K562 (cell line): Measurements from ENCODE around the gene COG2. TPM values are rescaled to one million over a fixed set of nuclear protein-coding genes. Genes with fewer than 3 reads are reported as not detected.

ENCODE experiments used
- DPF2 ChIP-seq: fragments of 450-650 bp; IDR thresholded peaks from 2 replicates; pipeline ENCODE4 v1.6.1; 2016
- ESRRB ChIP-seq: fragments of 250-450 bp; sonication (Bioruptor Pico); IDR thresholded peaks from 2 replicates; pipeline ENCODE4 v1.5.0; 2020; ENCODE audit warnings: mild to moderate bottlenecking, moderate library complexity, borderline replicate concordance
- NCOA1 ChIP-seq: fragments of 450-650 bp; IDR thresholded peaks from 2 replicates; pipeline ENCODE4 v1.6.1; 2016; ENCODE audit warnings: low read depth
- NONO ChIP-seq, 2 experiments: fragments of 200-400 bp in 1 of 2; fragments of 450-650 bp in 1 of 2; formaldehyde crosslinking in 1 of 2; IDR thresholded peaks; 2 replicates each; pipeline ENCODE4 v1.6.1; 2017; ENCODE audit warnings: low read depth in 2 of 2, mild to moderate bottlenecking in 2 of 2, moderate library complexity in 2 of 2, low read length in 1 of 2
- PTBP1 ChIP-seq: fragments of 200-400 bp; formaldehyde crosslinking; IDR thresholded peaks from 2 replicates; pipeline ENCODE4 v1.6.1; 2017; ENCODE audit warnings: low read depth, low read length
- PYGO2 ChIP-seq: fragments of 450-650 bp; IDR thresholded peaks from 2 replicates; pipeline ENCODE4 v1.6.1; 2016; ENCODE audit warnings: mild to moderate bottlenecking, missing genetic modification characterization, moderate library complexity, missing compliant biosample characterization
- SMARCB1 ChIP-seq: IDR thresholded peaks from 2 replicates; pipeline ENCODE4 v1.6.1; 2011; ENCODE audit warnings: improper control_type of control experiment, low read depth; ENCODE audit not compliant: insufficient read length
- TRIM24 ChIP-seq, 2 experiments: fragments of 450-650 bp; IDR thresholded peaks; 2 replicates each; pipeline ENCODE4 v1.6.1; 2016
- U2AF1 ChIP-seq: fragments of 200-400 bp; formaldehyde crosslinking; optimal IDR thresholded peaks from 2 replicates; pipeline ENCODE3; 2017; ENCODE audit warnings: mild to moderate bottlenecking, low read depth, low read length, moderate library complexity
- ZKSCAN1 ChIP-seq: fragments of 150-350 bp; IDR thresholded peaks from 2 replicates; pipeline ENCODE4 v1.6.1; 2016; ENCODE audit warnings: low read depth, low read length
- polyA plus RNA-seq, 8 experiments: library from polyadenylated mRNA; depleted of rRNA in 4 of 8; stranded (reverse) in 5 of 8; unstranded in 3 of 8; fragments of >200 nt; fragmentation: Nextera tagmentation in 2 of 8; fragmentation: Illumina TruSeq in 1 of 8; extraction: Ambion mirVana in 2 of 8; extraction: Trizol in 1 of 8; gene quantifications; 2 replicates each; pipeline versions ENCODE4 v1.2.1 to v1.2.3, GENCODE V29; 2011 to 2014; ENCODE audit warnings: inconsistent platforms in 1 of 8, missing spikeins in 1 of 8
- total RNA-seq, 7 experiments: library from RNA; depleted of rRNA in 6 of 7; stranded (reverse); fragments of >200 nt in 6 of 7; fragmentation: Illumina TruSeq in 2 of 7; extraction: Trizol in 2 of 7; gene quantifications; 2 replicates each; pipeline versions ENCODE4 v1.2.1 to v1.2.3, GENCODE V29; 2011 to 2021; ENCODE audit warnings: low replicate concordance in 1 of 7
- TF ChIP-seq, protein P1 (sequence below), 2 experiments: fragments of 450-650 bp in 1 of 2; sonication (generic) in 1 of 2; formaldehyde crosslinking in 1 of 2; IDR thresholded peaks; 2 replicates each; pipeline versions ENCODE4 v1.7.1 to v1.9.0; 2016 to 2022; ENCODE audit warnings: inconsistent platforms in 1 of 2, mild to moderate bottlenecking in 1 of 2, missing genetic modification reagents in 1 of 2
- TF ChIP-seq, protein P2 (sequence below): fragments of 450-650 bp; formaldehyde crosslinking; IDR thresholded peaks from 2 replicates; pipeline ENCODE4 v1.4.0; 2022; ENCODE audit warnings: mild to moderate bottlenecking, moderate library complexity
- TF ChIP-seq, protein P3 (sequence below): fragments of 450-650 bp; IDR thresholded peaks from 2 replicates; pipeline ENCODE4 v1.6.1; 2016; ENCODE audit warnings: borderline replicate concordance
- TF ChIP-seq, protein P4 (sequence below): fragments of 250-450 bp; sonication (Bioruptor Pico); IDR thresholded peaks from 2 replicates; pipeline ENCODE4 v1.5.0; 2021

Gene COG2
- total and polyA plus RNA-seq, 9 of the 15 experiments (the other 6 are each of a cell fraction or from before 2014, with no cell fraction given) = 22.0 to 51.7 (median 33.3) TPM

DNA sequence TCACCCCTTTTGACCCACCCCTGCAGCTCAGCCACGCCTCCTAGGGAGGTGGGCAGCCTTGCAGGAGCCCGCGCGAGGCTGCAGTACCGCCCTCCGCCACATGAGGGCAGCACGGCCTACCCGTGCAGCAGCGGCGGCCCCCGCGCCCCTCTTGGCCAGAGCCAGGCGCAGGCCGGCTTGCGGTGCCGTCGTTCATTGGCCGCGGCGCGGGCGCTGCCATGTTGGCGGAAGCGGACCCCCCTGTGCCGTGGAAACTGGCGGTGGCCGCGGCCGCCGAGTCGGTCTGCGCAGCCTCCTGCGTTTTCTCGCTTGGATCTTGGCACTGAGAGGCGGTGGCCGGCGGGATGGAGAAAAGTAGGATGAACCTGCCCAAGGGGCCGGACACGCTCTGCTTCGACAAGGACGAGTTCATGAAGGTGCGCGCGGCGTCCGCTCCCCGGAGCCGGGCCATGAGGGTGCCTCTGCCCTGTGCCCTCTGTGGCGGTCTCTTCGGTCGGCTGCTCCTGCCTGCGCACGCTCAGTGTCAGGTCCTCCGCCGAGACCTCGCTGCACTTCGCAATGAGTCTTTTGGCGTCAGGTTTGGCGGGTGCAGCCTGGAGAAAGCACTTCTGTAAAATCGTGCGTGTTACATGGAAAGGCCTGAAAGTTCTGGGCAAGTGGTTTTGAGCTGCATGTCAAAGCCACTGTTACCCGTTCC lies at the start of gene COG2 (continued):
- TF ChIP-seq, protein P1, sequence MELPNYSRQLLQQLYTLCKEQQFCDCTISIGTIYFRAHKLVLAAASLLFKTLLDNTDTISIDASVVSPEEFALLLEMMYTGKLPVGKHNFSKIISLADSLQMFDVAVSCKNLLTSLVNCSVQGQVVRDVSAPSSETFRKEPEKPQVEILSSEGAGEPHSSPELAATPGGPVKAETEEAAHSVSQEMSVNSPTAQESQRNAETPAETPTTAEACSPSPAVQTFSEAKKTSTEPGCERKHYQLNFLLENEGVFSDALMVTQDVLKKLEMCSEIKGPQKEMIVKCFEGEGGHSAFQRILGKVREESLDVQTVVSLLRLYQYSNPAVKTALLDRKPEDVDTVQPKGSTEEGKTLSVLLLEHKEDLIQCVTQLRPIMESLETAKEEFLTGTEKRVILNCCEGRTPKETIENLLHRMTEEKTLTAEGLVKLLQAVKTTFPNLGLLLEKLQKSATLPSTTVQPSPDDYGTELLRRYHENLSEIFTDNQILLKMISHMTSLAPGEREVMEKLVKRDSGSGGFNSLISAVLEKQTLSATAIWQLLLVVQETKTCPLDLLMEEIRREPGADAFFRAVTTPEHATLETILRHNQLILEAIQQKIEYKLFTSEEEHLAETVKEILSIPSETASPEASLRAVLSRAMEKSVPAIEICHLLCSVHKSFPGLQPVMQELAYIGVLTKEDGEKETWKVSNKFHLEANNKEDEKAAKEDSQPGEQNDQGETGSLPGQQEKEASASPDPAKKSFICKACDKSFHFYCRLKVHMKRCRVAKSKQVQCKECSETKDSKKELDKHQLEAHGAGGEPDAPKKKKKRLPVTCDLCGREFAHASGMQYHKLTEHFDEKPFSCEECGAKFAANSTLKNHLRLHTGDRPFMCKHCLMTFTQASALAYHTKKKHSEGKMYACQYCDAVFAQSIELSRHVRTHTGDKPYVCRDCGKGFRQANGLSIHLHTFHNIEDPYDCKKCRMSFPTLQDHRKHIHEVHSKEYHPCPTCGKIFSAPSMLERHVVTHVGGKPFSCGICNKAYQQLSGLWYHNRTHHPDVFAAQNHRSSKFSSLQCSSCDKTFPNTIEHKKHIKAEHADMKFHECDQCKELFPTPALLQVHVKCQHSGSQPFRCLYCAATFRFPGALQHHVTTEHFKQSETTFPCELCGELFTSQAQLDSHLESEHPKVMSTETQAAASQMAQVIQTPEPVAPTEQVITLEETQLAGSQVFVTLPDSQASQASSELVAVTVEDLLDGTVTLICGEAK (IDR thresholded peaks at IDR 0.05) = peak; percentile 68
- TF ChIP-seq, protein P1 (CRISPR knock-in tag; IDR thresholded peaks at IDR 0.05) = no peak
- TF ChIP-seq, protein P2, sequence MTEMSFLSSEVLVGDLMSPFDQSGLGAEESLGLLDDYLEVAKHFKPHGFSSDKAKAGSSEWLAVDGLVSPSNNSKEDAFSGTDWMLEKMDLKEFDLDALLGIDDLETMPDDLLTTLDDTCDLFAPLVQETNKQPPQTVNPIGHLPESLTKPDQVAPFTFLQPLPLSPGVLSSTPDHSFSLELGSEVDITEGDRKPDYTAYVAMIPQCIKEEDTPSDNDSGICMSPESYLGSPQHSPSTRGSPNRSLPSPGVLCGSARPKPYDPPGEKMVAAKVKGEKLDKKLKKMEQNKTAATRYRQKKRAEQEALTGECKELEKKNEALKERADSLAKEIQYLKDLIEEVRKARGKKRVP = no peak
- TF ChIP-seq DPF2 (no peak), TRIM24 (IDR thresholded peaks at IDR 0.05) (no peak; a peak in 1 of 4 replicates), PYGO2 (tag) (no peak), NONO (IDR thresholded peaks at IDR 0.05; ENCODE audit: low read depth in 2 of 2, low read length in 1 of 2) (peak; percentile 51 to 90; a peak in 2 of 4 replicates), NCOA1 (no peak), ZKSCAN1 (peak; percentile 54; the same call in 1 of the 2 replicates), PTBP1 (0 out of 2 replicates have a peak, but pooled peaks have one; percentile 21), ESRRB (no peak), U2AF1 (peak; percentile 80), SMARCB1 (peak; percentile 17)
- TF ChIP-seq, protein P3, sequence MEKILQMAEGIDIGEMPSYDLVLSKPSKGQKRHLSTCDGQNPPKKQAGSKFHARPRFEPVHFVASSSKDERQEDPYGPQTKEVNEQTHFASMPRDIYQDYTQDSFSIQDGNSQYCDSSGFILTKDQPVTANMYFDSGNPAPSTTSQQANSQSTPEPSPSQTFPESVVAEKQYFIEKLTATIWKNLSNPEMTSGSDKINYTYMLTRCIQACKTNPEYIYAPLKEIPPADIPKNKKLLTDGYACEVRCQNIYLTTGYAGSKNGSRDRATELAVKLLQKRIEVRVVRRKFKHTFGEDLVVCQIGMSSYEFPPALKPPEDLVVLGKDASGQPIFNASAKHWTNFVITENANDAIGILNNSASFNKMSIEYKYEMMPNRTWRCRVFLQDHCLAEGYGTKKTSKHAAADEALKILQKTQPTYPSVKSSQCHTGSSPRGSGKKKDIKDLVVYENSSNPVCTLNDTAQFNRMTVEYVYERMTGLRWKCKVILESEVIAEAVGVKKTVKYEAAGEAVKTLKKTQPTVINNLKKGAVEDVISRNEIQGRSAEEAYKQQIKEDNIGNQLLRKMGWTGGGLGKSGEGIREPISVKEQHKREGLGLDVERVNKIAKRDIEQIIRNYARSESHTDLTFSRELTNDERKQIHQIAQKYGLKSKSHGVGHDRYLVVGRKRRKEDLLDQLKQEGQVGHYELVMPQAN = peak; percentile 88; the same call in 1 of the 2 replicates
- TF ChIP-seq, protein P4, sequence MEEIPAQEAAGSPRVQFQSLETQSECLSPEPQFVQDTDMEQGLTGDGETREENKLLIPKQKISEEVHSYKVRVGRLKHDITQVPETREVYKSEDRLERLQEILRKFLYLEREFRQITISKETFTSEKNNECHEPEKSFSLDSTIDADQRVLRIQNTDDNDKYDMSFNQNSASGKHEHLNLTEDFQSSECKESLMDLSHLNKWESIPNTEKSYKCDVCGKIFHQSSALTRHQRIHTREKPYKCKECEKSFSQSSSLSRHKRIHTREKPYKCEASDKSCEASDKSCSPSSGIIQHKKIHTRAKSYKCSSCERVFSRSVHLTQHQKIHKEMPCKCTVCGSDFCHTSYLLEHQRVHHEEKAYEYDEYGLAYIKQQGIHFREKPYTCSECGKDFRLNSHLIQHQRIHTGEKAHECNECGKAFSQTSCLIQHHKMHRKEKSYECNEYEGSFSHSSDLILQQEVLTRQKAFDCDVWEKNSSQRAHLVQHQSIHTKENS (CRISPR knock-in tag) = no peak
